GM18868 (cell line): Measurements from ENCODE around the gene RDH13.
"Not testable (repeated sequence)": the region's sequence is repeated elsewhere in the genome, so short reads cannot be mapped to it uniquely, and the experiment has no call there.

Source experiments
- ATAC-seq: cut with Tn5 transposase; IDR thresholded peaks from one replicate; pipeline ENCODE4 v1.9.1; 2021; ENCODE audit warnings: mild to moderate bottlenecking, moderate library complexity; ENCODE audit not compliant: unreplicated experiment

RDH13 gene

DNA sequence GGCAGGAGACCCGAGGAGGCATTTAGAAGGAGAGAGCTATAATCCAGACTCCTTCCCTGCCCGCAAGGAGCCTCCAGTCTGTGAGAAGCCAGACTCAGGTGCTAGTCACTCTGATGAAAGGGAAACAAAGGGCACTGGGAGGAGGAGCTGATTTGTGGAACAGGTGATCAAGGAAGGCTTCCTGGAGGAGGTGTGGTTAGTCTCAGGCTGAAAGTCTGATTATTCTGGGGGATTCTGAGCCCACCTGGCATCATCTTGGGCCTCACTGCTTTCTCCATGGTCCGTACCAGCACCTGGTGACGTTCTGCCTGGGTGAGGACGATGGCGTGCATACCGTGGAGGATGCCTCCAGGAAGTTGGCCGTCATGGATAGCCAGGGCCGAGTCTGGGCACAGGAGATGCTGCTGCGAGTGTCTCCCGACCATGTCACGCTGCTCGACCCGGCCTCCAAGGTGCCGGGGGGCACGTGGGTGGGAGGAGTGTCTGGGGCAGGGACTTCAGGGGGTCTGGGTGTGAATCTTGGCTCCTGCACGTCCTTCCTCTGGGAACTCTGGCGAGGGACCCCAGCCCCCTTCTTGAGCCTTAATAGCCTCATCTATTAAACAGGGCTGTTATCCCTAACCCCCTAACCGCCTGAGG, 16.6 kb upstream of the RDH13 start:
- ATAC-seq: no peak

DNA sequence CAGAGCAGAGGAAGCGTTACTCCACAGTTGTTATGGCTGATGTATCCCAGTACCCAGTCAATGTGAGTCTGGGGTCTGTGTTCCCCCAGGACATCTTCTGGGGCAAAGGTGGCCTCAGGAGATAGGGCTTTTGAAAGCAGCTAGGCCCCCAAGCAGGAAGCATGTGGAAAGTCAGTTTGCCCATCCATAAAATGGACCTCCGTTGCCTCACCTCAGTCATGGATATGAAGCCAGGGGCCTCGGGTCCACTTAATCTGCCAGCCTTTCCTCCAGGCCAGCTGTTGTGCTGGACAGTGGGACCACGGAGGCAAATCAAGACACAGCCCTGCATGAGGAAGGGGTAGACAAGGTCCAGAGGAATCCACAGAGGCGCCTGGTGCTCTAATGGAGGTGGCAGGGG, 16.0 kb upstream of the RDH13 start:
- ATAC-seq: no peak

DNA sequence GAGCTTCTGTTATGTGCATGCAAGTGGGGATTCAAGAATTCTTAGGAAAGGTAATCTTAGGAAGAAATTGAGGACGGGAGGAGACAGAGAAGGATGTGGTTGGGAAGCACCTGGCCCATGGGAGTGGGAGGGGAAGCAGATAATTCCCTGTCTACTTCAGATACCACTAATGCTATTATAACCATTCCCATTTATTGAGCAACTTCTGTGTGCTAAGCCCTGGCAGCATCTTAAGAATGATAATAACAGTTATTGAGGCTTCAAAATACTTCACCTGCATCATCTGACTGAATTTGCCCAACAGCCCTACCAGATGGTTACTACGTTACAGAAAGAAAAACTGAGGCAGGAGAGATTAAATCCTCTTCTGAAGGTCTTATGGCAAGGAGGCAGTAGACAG, 14.2 kb upstream of the RDH13 start:
- ATAC-seq: no peak

DNA sequence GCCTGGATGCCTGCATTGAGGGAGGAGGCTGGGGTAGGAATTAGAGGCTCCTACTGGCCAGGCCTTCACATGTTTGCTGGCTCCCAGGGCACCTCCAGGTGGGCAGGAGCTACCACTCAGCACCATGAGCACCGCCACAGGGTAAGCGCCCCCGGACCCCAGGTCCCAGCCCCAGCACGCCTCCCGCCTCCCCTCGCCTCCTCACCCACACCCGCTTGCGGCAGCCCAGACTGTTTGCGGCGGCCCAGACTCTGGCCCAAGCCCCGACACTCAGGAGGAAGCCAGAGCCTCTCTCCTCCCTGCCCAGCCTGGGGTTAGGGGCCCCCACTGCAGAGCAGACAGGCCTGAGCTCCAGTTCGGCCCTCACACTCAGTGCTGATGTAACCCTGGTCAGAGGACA, 13.4 kb upstream of the RDH13 start:
- no peak for ATAC-seq

DNA sequence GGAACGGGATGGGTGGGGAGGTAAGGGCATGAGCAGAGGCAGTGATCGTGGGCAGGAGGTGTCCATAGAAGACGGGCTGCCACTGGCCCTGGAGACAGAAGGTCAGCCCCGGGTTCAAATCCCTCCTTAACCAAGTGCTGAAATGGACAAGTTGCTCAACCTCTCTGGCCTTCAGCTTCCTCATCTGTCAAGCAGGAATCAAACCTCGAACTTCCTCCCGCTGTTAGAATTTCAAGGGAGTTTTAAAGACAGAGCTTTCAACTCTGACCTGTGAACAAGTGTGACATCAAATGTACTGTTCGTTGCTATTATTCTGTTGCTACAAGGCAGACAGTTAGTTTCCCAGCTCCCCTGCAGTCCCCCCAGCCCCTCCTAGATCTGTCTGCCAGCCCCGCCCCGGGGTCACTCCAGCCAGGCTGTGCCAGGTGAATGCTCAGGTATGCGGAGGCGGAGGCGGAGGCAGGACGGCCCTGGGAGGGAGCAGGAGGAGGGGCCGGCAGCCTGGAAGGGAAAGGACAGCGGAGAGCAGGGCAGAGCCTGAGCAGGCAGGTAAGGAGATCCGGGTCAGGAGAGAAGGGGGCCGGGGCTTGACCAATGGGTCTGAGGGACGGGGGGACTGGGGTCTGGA, 12.5 kb upstream of the RDH13 start, which contains the start of gene EPS8L1:
TSS of gene EPS8L1 (plus strand) at position 499 of the 628 bp plus-strand sequence. CDS start 576 bp downstream, outside the sequence.
- ATAC-seq: no peak

DNA sequence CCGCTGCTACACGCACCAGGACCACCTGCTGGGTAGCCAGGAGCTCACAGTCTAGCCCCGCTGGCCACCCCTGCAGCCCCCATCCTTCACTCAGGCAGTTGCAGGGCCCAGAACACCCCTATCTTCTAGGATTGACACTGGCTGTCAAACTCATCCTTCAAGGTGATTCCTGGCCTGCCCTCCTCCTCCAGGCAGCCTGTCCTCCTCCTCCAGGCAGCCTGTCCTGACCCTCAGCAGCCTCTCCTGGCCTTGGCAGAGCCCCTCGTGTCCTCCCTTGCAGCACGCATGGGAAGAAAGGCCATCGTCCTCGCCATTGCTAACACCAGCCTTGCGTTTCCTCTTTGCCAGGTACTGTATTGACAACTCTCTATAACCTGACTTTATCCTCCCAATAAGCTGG, 9.0 kb upstream of the RDH13 start:
- ATAC-seq: no peak

DNA sequence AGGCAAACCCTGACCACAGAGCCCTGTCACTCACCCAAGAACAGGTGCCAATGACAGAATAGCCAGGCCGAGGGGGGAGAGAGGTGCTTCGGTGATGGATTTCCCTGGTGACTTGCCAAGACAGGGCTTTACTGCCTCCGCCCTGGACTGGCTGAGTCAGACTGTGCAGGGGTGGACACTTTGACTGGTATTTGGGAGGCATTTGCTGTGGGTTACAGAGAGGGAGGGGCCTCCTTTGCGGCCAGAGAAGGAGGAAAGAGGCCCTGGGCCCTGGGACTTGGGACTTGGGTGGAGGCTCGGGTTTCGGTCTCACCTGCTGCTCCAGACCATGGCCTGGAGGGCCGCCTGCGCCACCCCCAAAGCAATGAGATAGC, 8.2 kb upstream of the RDH13 start:
- ATAC-seq: no peak

DNA sequence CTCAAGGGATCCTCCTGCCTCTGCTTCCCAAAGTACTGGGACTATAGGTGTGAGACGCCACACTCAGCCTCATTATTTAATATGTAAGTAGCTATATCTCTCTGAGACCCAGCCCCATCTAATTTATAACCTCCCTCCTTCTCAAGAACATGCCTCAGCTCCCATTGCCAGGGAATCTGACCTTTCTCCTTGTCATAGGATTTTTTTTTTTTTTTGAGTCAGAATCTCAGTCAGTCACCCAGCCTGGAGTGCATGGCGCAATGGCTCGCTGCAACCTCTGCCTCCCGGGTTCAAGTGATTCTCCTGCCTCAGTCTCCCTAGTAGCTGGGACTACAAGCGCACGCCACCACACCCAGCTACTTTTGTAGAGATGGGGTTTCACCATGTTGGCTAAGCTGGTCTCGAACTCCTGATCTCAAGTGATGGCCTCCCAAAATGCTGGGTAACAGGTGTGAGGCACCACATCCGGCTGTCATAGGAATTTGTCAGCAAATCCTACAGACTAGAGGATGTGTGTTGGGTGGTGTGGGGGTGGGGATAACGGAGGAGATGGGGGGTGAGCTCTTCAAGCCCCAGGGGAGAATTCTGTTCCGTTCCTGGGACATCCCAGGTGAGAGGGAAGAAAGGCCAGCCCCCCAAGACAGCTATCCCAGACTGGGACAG, 7.6 kb upstream of the RDH13 start:
- ATAC-seq: no peak

DNA sequence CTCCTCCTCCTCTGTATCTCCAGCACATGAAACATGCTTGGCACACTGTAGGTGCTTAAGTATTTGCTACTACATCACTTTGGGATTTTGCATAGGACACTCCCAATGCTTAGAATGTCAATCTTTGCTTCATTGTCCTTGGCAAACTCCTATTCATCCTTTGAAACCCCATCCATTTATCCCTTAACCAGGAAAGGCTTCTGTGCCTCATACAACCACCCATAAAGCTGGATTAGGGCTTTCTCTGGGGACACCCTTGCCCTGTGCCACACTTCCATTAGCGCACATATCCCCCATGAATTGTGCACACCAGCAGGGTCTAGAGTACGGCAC, 6.9 kb upstream of the RDH13 start:
- ATAC-seq: no peak

DNA sequence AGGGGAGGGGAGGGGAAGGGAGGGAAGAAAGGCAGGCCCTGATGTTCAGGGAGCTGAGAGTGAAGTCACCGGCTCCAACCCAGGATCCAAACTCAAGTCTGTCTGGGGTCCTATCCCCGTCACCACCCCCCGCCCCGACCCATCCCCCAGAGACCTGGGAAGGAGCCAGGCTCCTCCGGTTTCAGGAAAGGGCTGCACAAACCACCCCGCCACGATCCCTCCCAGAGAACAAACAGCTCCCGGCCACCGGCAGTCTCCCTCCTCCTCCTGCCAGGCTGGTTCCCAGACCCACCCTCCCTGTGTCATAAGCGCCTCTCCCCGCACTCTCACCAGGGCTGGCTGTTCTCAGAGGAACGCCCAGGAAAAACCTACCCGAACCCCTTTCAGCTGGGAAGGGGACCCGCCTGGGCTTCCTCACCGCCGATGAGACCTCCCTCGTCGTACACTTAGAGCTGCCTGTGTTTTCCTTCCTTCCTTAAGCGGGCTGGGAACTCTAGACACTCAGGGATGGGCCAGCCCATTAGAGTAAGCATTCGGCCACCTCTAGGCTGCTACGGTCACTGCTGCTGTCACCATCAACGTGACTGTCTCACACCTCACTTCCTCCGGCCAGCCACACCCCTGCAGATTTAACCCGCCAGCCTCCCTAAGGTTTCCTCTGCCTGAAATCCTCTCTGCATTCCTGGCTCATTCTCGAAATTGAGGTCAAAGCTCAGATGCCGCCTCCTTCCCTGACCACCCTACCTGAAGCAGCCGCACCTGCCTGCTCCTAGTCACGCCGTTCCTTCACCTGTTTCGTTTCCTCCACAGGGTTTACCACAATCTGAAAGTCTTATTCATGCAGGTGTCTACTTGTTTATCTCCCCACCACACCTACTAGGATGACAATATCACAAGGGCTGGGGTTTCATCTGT, 6.3 kb upstream of the RDH13 start:
- ATAC-seq: no peak

DNA sequence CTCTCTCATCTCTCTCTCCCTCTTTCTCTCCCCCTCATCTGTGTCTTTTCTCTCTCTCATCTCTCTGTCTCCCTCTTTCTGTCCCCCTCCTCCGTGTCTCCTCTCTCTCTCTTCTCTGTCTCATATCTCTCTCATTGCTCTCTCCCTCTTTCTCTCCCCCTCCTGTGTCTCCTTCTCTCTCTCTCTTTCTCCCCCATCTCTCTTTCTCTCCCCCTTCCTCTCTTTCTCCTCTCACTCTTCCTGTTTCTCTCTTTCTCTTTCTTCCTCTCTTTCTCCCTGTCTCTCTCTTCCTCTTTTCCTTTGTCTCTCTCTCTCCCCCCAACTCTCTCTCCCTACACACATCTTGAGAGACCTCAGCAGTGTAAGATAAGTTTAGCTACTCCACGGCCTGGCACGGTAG, 4.9 kb upstream of the RDH13 start:
- no peak for ATAC-seq

DNA sequence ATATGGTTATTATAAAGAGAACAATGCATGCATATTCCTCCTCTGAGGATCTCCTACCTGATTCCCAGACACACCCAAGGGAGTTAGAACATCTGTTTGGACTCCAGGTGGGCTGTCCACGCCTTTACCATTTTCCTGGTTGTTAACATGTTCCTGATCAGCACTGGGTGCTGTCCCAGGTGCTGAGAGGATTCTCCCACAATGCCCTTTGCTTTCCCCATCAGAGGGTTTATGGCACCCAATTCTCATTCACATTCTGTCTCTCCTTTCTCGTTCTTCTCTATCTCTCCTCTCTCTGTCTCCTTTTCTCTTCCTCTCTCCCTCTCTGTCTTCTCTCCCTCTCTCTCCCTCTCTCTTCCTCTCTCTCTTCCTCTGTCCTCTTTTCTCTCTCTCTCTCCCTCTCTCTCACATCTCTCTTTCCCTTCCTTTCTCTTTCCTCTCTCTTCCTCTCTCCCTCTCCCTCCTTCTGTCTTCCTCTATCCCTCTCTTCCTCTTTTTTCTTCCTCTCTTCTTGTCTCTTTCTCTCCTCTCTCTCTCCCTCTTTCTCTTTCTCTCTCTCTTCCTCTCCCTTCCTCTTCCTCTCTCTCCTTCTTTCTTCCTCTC, 3.3 kb upstream of the RDH13 start:
- no peak for ATAC-seq

DNA sequence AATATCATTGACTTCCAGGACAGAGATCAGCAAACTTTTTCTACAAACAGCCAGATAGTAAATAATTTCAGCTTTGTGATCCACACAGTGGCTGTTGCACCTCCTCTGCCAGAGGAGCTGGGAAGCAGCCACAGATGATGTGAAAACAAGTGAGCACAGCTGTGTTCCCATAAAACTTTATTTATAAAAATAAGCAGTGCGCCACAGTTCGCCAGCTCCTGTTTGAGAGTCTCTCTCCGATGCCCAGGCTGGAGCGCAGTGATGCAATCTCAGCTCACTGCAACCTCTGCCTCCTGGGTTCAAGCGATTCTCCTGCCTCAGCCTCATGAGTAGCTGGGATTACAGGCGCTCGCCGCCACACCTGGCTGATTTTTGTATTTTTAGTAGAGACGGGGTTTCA, 2.6 kb upstream of the RDH13 start:
- ATAC-seq: not testable (repeated sequence)

DNA sequence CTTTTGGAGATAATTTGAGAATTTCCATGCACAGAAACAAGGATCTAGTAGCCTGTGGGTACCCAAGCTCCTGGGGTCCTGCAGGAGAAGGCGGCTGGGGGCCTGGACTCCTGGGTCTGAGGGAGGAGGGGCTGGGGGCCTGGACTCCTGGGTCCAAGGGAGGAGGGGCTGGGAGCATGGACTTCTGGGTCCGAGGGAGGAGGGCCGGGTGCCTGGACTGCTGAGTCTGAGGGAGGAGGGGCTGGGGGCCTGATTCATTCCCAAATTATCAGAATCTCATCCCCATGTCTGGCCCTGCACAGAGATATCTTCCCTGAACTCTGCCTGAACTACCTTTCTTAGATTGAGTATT, 520 bp upstream of the RDH13 start:
- ATAC-seq: no peak

DNA sequence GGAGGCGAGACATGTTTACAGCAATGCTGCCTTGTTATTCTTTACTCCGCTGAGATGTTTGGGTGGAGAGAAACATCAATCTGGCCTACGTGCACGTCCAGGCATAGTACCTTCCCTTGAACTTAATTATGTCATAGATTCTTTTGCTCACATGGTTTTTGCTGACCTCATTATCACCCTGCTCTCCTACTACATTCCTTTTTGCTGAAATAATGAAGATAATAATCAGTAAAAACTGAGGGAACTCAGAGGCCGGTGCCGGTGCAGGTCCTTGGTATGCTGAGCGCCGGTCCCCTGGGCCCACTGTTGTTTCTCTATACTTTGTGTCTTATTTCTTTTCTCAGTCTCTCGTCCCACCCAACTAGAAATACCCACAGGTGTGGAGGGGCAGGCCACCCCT, 2.7 kb downstream of the RDH13 start:
- not testable (repeated sequence) for ATAC-seq

DNA sequence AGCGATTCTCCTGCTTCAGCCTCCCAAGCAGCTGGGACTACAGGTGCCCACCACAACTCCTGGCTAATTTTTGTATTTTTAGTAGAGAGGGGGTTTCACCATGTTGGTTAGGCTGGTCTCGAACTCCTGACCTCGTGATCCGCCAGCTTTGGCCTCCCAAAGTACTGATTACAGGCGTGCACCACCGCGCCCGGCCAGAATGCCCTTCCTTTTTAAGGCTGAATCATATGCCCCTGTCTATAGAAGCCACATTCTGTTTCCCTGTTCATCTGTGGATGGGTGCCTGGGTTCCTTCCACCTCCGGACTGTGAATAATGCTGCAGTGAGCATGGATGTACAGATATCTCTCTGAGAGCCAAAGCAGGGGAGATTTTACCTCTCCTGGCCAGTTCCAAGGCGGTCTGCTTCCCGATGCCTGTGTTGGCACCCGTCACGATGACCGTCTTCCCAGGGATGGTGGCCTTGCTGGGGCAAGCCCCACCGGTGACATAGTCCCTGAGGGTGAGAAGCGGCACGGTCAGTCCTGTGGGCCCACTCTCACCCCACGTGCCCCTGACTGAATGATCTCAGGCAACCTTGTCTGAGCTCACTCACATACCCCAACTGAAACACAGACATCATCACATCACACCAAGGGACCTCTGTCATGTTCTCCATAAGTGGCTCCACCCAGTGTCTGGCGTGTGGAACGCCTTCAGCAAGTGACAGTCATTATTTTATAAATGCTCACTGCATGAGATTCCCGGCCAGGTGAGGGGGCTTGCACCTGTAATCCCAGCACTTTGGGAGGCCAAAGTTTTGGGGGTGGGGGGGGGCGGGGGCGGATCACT, 4.0 kb downstream of the RDH13 start:
- ATAC-seq: no peak

DNA sequence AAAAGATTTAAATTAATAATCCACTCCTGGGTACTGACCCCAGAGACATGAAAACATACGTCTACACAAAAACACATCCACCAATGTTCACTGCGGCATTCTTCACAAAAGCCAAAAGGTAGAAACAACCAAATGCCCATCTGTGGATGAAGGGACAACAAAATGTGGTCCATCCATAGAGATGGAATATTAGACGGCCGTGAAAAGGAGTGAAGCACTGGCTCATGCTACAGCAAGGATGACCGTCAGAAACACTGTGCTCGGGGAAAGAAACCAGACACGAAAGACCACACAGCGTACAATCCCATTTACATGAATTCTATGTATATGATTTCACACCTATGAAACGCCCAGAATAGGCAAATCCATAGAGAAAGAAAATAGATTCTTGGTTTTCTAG, 6.1 kb downstream of the RDH13 start:
- no peak for ATAC-seq

DNA sequence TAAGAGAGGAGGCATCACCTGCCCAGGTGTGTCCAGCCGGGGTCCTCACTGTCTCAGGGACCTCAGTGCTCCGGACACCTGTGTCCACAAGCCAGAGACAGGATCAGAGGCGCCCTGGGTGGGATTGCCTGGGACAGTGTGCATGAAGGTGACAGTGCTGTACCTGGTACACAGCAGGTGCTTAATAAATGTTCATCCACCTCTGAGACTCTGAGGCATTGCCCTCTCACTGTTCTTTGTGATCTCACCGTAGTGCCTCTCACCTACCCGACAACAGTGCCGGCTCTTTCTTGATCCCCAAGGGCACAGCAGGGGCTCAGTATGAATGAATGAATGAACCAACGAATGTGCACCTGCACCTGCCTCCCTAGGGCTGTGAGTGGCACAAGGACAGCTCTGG, 9.2 kb downstream of the RDH13 start:
- no peak for ATAC-seq

DNA sequence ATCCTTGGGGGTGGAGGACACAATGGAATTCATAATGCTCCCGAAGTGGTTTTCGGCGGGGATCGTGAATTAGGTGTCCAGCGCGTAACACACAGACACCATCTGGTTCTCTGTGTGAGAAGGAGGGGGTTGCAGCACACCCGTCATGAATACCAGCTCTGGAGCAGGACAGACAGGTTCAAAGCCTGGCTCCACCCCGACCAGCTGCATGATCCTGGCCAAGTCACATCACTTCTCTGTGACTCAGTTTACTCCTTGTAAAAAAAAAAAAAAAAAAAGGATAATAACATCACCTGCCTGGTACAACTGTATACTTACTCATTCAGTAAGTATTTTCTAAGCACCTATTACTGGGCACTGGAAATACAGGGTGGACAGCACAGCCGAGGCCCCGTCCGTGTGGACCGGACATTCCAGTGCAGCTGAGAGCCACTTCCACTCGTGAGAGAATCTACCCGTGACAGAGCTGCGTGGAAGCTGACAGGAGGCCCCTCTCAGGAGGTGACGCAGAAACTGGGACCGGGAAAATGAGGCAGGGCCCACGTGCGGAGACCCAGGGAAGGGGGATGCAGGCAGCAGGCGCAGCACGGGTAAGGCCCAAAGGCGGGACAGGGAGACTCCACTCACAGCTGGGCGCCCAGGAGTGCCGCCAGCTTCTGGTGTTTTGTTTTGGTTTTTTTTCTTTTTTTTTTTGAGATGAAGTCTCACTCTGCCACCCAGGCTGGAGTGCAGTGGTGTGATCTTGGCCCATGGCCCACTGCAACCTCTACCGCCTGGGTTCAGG, 12.0 kb downstream of the RDH13 start:
- ATAC-seq: no peak

DNA sequence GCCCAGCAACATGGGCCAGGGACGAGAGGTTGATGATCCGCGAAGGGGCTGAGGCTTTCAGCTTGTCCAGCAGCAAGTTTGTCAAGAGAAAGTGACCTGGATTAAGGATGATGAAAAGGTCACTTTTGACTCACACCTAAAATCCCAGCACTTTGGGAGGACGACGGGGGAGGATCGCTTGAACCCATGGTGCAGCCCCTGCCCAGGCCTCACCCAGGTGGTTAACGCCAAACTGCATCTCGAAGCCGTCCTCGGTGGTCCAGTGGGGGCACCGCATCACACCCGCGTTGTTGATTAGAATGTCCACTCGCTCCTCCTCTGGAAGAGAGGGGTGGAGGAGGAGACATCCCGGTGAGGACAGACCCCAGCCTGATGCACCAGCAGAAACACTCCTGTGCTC, 14.5 kb downstream of the RDH13 start:
- ATAC-seq: no peak
